Subcutaneous abdominal adipose tissue (tissue), 5 donors: Measurements from ENCODE around the gene CALHM4.

Experiments
- H3K27ac ChIP-seq: one replicate; pipeline ENCODE4 v1.7.0; 2013; ENCODE audit warnings: low read depth, mild to moderate bottlenecking, inconsistent platforms, low read length, moderate library complexity
- H3K27me3 ChIP-seq, 5 donors: one replicate each; pipeline ENCODE4 v1.7.0; 2013; ENCODE audit warnings: low read length in 5 of 5, inconsistent platforms in 1 of 5; ENCODE audit not compliant: control insufficient read depth in 5 of 5, insufficient read depth in 4 of 5
- H3K36me3 ChIP-seq, 5 donors: one replicate each; pipeline ENCODE4 v1.7.0; 2013; ENCODE audit warnings: low read length in 5 of 5; ENCODE audit not compliant: control insufficient read depth in 5 of 5, insufficient read depth in 5 of 5
- H3K4me1 ChIP-seq, 5 donors: one replicate each; pipeline ENCODE4 v1.7.0; 2013; ENCODE audit warnings: low read length in 5 of 5, mild to moderate bottlenecking in 3 of 5, moderate library complexity in 1 of 5; ENCODE audit not compliant: control insufficient read depth in 5 of 5, insufficient read depth in 5 of 5
- H3K4me3 ChIP-seq, 5 donors: one replicate each; pipeline ENCODE4 v1.7.0; 2013; ENCODE audit warnings: low read length in 5 of 5, low read depth in 1 of 5
- H3K9ac ChIP-seq, 5 donors: one replicate each; pipeline ENCODE4 v1.7.0; 2013; ENCODE audit warnings: low read length in 5 of 5, mild to moderate bottlenecking in 4 of 5, moderate library complexity in 3 of 5
- H3K9me3 ChIP-seq, 5 donors: one replicate each; pipeline ENCODE4 v1.7.0; 2013; ENCODE audit warnings: low read length in 5 of 5; ENCODE audit not compliant: control insufficient read depth in 5 of 5
- donor health status: healthy.
- donor health status: healthy.
- donor health status: healthy.
- donor health status: healthy.
- donor health status: healthy.

Gene CALHM4

GRCh38 chr6:116570856-116571682 lies 17.5 kb downstream of the CALHM4 start, which contains the start of gene RWDD1:
Gene RWDD1 (plus strand): TSS chr6:116571504. CDS start chr6:116571583, 79 bp downstream.
- Histone ChIP-seq H3K36me3 (peaks cover 0 to 5% (median 0%) of the 10 kb centered on the region in 5 donors), H3K27ac (peak within 1 kb of the TSS; percentile 82), H3K9ac (peak within 1 kb of the TSS; percentile 95 to 100 (median 99)), H3K9me3 (no peaks in the 10 kb centered on the region), H3K4me1 (peaks cover 5 to 29% (median 27%) of the 10 kb centered on the region in 5 donors), H3K27me3 (no peaks in the 10 kb centered on the region), H3K4me3 (peak within 1 kb of the TSS; percentile 93 to 99 (median 97))

- Histone ChIP-seq H3K9me3 (no peaks in the 10 kb centered on the region), H3K36me3 (peaks cover 0 to 8% (median 0%) of the 10 kb centered on the region in 5 donors), H3K4me3 (peak overlapping the region; percentile 85 to 99 (median 94)), H3K27me3 (no peaks in the 10 kb centered on the region), H3K9ac (peak overlapping the region; percentile 85 to 99 (median 95)), H3K4me1 (peaks cover 5 to 29% (median 27%) of the 10 kb centered on the region in 5 donors), H3K27ac (peak overlapping the region; percentile 82)
These were observed 18.1 kb downstream of the CALHM4 start for GRCh38 chr6:116571683-116572000.

GRCh38 chr6:116572162-116572561 lies 18.6 kb downstream of the CALHM4 start:
- peak overlapping the region; percentile 82 for H3K27ac ChIP-seq
- no peaks in the 10 kb centered on the region for H3K27me3 ChIP-seq
- peaks cover 0 to 13% (median 2%) of the 10 kb centered on the region in 5 donors for H3K36me3 ChIP-seq
- H3K4me1 ChIP-seq: peaks cover 5 to 29% (median 27%) of the 10 kb centered on the region in 5 donors
- peak overlapping the region; percentile 85 to 99 (median 94) for H3K4me3 ChIP-seq
- no peaks in the 10 kb centered on the region for H3K9me3 ChIP-seq
- H3K9ac ChIP-seq: peak overlapping the region; percentile 85 to 99 (median 95)

GRCh38 chr6:116575227-116575626 lies 21.7 kb downstream of the CALHM4 start:
- Histone ChIP-seq H3K9ac (no peak overlapping the region), H3K4me3 (no peak overlapping the region), H3K27ac (no peak overlapping the region), H3K4me1 (peaks cover 5 to 26% (median 22%) of the 10 kb centered on the region in 5 donors), H3K36me3 (peaks cover 0 to 14% (median 2%) of the 10 kb centered on the region in 5 donors), H3K27me3 (no peaks in the 10 kb centered on the region), H3K9me3 (no peaks in the 10 kb centered on the region)

GRCh38 chr6:116577486-116577885 lies 23.9 kb downstream of the CALHM4 start:
- Histone ChIP-seq H3K27ac (no peak overlapping the region), H3K9ac (no peak overlapping the region), H3K4me1 (peaks cover 2 to 11% (median 11%) of the 10 kb centered on the region in 5 donors), H3K36me3 (peaks cover 0 to 18% (median 2%) of the 10 kb centered on the region in 5 donors), H3K4me3 (no peak overlapping the region), H3K9me3 (no peaks in the 10 kb centered on the region), H3K27me3 (no peaks in the 10 kb centered on the region)

GRCh38 chr6:116578335-116578734 lies 24.8 kb downstream of the CALHM4 start:
- Histone ChIP-seq H3K27me3 (no peaks in the 10 kb centered on the region), H3K27ac (no peak overlapping the region), H3K9ac (no peak overlapping the region), H3K4me1 (peaks cover 0 to 3% (median 2%) of the 10 kb centered on the region in 5 donors), H3K36me3 (peaks cover 0 to 18% (median 2%) of the 10 kb centered on the region in 5 donors), H3K9me3 (no peaks in the 10 kb centered on the region), H3K4me3 (no peak overlapping the region)

- Histone ChIP-seq H3K27ac (no peak overlapping the region), H3K4me3 (no peak overlapping the region), H3K27me3 (no peaks in the 10 kb centered on the region), H3K9me3 (no peaks in the 10 kb centered on the region), H3K9ac (no peak overlapping the region), H3K36me3 (peaks cover 0 to 22% (median 2%) of the 10 kb centered on the region in 5 donors), H3K4me1 (peaks cover 0 to 4% (median 0%) of the 10 kb centered on the region in 5 donors)
These were observed 25.6 kb downstream of the CALHM4 start for GRCh38 chr6:116579143-116579542.

- Histone ChIP-seq H3K27me3 (no peaks in the 10 kb centered on the region), H3K4me1 (peaks cover 0 to 10% (median 0%) of the 10 kb centered on the region in 5 donors), H3K36me3 (peaks cover 0 to 28% (median 5%) of the 10 kb centered on the region in 5 donors), H3K27ac (no peak overlapping the region), H3K9ac (no peak overlapping the region), H3K9me3 (no peaks in the 10 kb centered on the region), H3K4me3 (no peak overlapping the region)
These were observed 26.6 kb downstream of the CALHM4 start for GRCh38 chr6:116580198-116580597.

- no peaks in the 10 kb centered on the region for H3K9me3 ChIP-seq
- H3K27ac ChIP-seq: no peak overlapping the region
- no peak overlapping the region for H3K4me3 ChIP-seq
- H3K4me1 ChIP-seq: peaks cover 0 to 12% (median 0%) of the 10 kb centered on the region in 5 donors
- no peak overlapping the region for H3K9ac ChIP-seq
- no peaks in the 10 kb centered on the region for H3K27me3 ChIP-seq
- peaks cover 26 to 58% (median 29%) of the 10 kb centered on the region in 5 donors for H3K36me3 ChIP-seq
These were observed 32.7 kb downstream of the CALHM4 start for GRCh38 chr6:116586276-116586675.

- H3K36me3 ChIP-seq: peaks cover 31 to 58% (median 33%) of the 10 kb centered on the region in 5 donors
- H3K4me3 ChIP-seq: no peak overlapping the region
- H3K27me3 ChIP-seq: no peaks in the 10 kb centered on the region
- H3K9me3 ChIP-seq: no peaks in the 10 kb centered on the region
- peaks cover 0 to 12% (median 0%) of the 10 kb centered on the region in 5 donors for H3K4me1 ChIP-seq
- no peak overlapping the region for H3K27ac ChIP-seq
- H3K9ac ChIP-seq: no peak overlapping the region
These were observed 33.2 kb downstream of the CALHM4 start for GRCh38 chr6:116586738-116587137.
